ENCODE results near the gene PHF21A.
"Not testable (repeated sequence)": the region's sequence is repeated elsewhere in the genome, so short reads cannot be mapped to it uniquely, and the experiment has no call there.

Gene PHF21A

DNA sequence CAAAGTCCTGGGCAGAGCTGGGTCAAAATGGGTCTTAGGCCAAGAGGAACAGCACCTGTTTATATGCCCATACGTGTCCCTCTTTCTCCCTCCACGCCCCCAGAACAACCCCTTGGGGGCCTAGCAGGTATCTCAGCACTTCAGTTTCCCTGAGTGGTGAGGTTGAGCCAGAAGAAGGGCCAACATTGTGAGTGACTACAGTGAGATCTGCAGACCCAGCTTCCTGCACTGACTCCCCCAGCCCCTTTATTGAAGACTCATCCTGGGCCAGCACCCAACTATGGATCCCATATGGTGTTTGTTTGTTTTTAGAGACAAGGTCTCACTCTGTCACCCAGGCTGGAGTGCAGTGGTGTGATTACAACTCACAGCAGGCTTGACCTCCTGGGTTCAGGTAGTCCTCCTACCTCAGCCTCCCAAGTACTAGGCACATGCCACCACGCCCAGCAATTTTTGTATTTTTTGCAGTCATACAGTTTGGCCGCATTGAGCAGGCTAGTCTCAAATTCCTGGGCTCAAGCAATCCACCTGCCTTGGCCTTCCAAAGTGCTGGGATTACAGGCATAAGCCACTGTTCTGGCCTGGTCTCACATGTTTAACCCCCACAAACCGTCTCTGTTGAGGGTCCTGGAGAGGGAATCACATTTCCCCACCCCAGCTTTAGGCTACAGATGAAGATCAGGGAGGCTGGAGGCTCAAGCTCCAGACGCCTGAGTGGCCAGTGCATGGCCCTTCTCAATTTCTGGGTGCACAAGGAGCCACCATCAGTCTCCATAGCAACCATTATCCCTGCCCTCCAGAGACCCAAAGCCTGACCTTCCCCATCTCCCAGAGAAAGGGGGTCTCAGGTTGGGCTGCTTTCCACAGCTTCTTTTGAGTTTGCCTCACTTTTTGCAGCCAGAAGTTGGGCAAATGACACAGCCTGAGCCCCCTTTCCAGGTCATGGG is 200.4 kb downstream of the PHF21A start:
- no peak for DNase-seq (ENCODE audit: low spot score)

GRCh38 chr11:45919806-45920530 is 201.3 kb downstream of the PHF21A start:
- DNase-seq (ENCODE audit: low spot score) = no peak

DNA sequence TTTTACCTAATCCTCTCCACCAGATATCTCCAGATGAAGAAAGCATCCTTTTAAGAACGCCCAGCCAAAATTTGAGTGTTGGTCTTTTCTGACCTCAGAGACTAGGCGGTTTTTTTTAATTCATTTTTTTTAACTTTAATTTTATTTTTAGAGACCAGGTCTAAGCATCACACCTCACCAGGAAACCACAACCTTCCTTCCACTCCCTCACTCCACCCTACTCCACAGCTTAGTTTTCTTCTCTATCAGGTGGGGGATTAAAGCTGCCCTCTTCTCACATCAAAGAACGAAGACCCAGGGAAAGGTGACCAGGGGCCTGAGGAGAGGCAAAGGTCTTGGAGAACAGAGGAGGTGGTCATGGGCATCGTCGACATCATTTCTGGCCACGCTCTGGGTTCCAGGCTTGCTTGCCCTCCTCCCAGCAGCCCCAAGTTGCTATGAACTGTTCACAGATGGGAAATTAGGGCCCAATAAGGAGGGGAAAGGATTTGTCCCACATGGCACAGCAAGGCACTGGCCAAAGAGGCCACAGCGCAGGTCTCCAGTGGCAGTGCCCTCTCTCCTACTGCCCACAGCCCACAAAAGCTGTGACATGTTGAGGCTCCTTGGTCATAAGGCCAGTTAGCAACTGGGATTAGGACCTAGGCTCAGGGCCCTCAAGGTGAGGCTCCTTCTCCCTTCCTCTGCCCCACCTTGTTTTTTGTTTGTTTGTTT is 202.1 kb downstream of the PHF21A start:
- no peak for DNase-seq (ENCODE audit: low spot score)

DNA sequence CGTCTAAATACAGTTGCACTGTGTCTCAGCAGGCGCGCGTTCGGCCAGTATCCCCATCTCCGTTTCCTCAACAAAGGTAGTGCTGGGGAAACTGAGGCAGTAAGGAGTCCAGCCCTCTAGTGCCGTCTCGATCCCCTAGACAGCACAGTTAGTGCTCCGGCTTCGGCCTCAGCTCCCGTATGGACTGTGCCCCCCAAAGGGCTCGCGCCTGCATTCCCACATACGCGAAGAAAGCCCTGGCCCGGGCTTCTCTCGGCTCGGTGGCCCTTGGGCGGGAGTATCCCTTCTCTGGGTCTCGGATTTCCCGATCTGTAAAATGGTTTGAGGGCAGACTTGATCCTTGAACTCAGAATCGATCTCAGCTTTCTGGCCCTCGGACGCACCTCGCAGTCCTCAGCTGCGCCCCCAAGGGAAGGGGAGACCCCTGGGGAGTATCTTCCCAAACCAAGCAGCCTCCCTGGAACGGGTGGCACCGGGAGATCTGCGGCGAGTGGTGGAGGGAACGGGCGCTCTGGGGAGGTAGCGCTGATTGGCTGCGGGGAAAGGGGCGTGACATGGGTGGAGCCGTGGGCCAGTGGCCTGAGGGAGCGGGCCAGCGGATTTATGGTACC is 202.8 kb downstream of the PHF21A start:
- peak; percentile 76 for DNase-seq (ENCODE audit: low spot score)

DNA sequence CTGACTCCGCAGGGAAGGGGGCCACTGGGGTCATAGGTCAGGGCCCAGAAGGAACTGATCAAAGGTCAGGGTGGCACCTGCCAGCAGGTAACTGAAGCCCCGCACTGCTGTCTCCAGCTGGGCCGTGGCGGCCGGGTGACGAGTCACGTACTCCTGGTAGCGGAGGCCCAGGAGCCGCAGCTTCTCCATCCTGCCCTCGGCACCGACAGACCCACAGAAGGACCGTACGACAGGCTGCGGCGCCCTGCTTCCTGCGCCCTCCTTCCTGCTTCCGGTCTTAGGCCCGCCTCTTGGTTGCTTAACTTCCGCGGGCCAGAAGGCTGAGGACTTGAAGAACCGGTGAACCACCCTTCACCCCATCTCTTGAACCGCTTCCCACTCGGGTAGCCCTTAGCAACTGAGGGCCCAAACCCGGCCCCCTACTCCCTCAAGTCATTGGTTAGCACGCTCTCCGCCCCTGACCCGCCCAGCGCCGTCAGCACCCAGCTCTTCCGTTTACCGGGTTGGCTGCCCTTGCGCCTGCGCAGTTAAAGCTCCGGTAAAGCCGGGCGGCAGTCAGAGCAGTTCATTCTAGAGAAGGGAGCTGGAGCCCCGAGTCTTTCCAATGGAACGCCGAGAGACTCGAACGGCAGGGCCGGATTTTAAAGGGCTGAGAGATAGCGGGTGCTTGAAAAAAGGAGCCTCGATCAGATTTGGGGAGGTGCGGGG is 203.5 kb downstream of the PHF21A start, which contains the start of gene PEX16:
Gene PEX16 (minus strand): TSS at position 255 of the 708 bp plus-strand sequence. CDS start 66 bp downstream, at position 189.
- DNase-seq (ENCODE audit: low spot score) = peak; percentile 98

DNA sequence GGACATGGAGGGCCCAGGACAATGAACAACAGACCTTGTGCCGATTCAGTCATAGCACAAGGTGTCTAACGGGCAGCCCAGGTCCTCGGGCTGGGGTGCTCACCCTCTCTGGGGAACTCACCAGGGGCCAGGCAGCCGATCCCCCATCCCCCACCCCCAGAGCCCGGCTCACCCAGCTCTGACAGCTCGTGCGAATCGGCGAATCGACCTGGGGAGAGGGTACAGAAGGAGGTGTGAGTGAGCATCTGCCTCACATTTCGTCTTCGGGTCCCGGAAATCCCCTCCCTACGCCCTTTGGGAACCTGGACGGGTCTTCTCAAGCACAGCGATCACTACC is 204.0 kb downstream of the PHF21A start:
- DNase-seq (ENCODE audit: low spot score) = no peak

GRCh38 chr11:45915446-45915845 is 205.8 kb downstream of the PHF21A start:
- no peak for DNase-seq (ENCODE audit: low spot score)

GRCh38 chr11:45913942-45914635 is 207.2 kb downstream of the PHF21A start:
- DNase-seq (ENCODE audit: low spot score) = no peak

GRCh38 chr11:45913514-45913913 is 207.7 kb downstream of the PHF21A start:
- no peak for DNase-seq (ENCODE audit: low spot score)

DNA sequence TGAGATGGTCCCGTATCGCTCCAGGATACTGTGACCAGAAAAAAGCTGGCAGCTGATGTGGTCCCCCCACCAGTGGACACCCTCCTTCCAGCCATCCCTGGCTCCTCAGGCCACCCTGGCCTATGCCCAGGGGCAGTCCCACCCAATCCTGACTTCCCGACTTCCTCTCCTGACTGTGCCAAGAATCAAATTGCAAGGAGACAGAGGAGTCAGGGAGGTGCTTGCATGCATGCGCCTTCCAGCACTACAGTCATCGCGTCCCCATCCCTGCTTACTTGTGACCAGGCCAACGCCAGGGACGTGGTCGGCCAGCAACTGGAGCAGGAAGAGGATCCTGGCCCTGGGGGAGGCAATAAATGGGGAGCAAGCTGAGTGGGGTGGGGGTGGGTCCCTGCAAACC is 210.6 kb downstream of the PHF21A start:
- no peak for DNase-seq (ENCODE audit: low spot score)

GRCh38 chr11:45909594-45910475 is 211.4 kb downstream of the PHF21A start:
- DNase-seq (ENCODE audit: low spot score) = no peak

- DNase-seq (ENCODE audit: low spot score) = no peak
These were observed 213.3 kb downstream of the PHF21A start for GRCh38 chr11:45907911-45908370.

DNA sequence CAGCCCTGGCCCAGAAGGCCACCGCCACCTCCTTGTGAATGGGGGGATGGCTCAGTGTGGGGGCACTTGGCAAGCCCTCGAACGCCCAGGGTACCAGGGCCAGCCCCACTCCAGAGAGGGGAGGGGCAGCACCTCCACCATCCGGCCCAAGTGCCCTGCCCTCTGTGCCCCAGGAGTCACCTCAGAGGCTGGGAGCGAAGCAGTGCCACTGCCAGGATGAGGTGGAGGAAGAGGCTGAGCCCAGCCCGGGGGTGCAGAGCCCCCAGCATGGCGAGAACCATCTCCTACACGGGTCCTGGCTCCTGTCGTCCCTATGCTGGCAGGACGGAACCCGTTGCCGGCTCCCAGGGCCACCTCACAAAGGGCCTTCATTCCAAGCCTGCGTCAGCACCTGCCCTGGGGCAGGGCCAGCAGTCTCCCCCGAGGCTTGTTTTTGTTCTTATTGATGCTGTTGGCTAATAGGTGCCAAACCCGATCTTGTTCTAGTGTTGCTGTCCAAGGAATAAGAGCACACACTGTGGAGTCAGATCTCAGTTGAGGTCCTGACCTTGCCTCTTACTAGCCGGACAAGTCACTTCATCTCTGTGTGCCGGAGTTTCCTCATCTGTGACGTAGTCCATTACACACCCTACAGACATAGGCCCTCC is 214.2 kb downstream of the PHF21A start, which contains the start of gene FREY1:
Gene FREY1 (minus strand): TSS at position 307 of the 647 bp plus-strand sequence. CDS start 26 bp downstream, at position 281.
- DNase-seq (ENCODE audit: low spot score) = no peak

DNA sequence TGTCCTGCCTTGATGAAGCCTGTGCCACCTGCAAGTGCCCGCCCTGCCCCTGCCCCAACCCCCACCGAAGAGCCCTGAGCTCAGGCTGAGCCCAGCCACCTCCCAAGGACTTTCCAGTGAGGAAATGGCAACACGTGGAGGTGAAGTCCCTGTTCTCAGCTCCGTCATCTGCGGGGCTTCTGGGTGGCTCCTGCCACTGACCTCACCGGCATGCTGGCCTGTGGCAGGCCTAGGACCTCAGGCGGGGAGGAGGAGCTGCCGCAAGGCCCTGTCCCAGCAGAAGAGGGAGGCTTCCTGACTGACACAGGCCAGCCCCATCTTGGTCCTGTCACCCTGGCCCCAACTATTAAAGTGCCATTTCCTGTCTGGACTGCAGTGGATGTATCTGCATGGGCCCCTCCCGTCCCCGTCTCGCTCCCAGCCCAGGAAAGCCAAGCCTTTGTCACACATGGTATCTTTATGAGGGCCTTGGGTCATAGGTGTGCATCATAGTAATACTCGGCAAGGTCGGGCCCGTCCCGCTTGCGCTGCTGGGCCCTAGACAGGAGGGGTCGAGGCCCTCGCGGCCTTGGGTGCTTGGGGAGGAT is 215.1 kb downstream of the PHF21A start:
- no peak for DNase-seq (ENCODE audit: low spot score)

- not testable (repeated sequence) for DNase-seq (ENCODE audit: low spot score)
These were observed 215.7 kb downstream of the PHF21A start for GRCh38 chr11:45905576-45905975.

GRCh38 chr11:45905095-45905494 is 216.2 kb downstream of the PHF21A start:
- no peak for DNase-seq (ENCODE audit: low spot score)

GRCh38 chr11:45904309-45904915 is 216.8 kb downstream of the PHF21A start:
- no peak for DNase-seq (ENCODE audit: low spot score)
